ENCODE results near the gene IMP4. TPM values are rescaled to one million over a fixed set of nuclear protein-coding genes. Genes with fewer than 3 reads are reported as not detected.
A peak's percentile ranks its signal among the peaks of the same experiment; 100 is the strongest.

Gene IMP4
- total and polyA plus RNA-seq, 2 of the 4 experiments (the other 2 are of a cell fraction), result 154 to 169 TPM

GRCh38 chr2:130370490-130370889, 27.8 kb downstream of the IMP4 start:
- no peaks in the 10 kb centered on the region; the same call in 1 of the 2 replicates for H4K20me1 ChIP-seq (ENCODE audit: insufficient read depth, low read length)
- peaks cover 10% of the 10 kb centered on the region; the same call in 1 of the 2 replicates for H3K4me1 ChIP-seq (ENCODE audit: control insufficient read depth, insufficient read depth, low read length)
- H3K4me3 ChIP-seq (ENCODE audit: insufficient read depth, low read depth, low read length), result no peak overlapping the region
- H2BK15ac ChIP-seq (ENCODE audit: low read depth, low read length), result no peak overlapping the region
- 98% methylated on average over 8 of the region's 9 CpGs; no CpG with 5 or more reads in 1 of the 2 experiments for WGBS, 2 experiments (ENCODE audit: extremely low coverage in 2 of 2, insufficient read length in 1 of 2)
- DNase-seq (no peak), ATAC-seq (ENCODE audit: low read depth) (no peak)
- dilution Hi-C loops (cut with HindIII; ENCODE audit: low sequenced_read_pairs, unreplicated experiment) (no loop called here), intact Hi-C loops (cut with micrococcal nuclease) (no loop called here), in situ Hi-C loops (cut with MboI; ENCODE audit: low sequenced_read_pairs) (loop anchor here (25.0 kb wide), 1 partner anchor 742 kb away; the partner anchor contains the start of gene PLEKHB2)
- no peak overlapping the region for H2AK5ac ChIP-seq (ENCODE audit: low read depth, low read length)
- H3K23ac ChIP-seq (ENCODE audit: low read depth, low read length), result no peak overlapping the region
- CTCF ChIA-PET, result no interaction called here
- peak overlapping the region; percentile 47 for H2AK9ac ChIP-seq (replicated peaks; ENCODE audit: low read depth, low read length, poor library complexity)
- no peak overlapping the region for H3K27ac ChIP-seq (ENCODE audit: insufficient read depth, low read length)
- no peak overlapping the region for H3K56ac ChIP-seq (ENCODE audit: extremely low read depth, insufficient read depth, low read length)
- no peak overlapping the region for H3K4me2 ChIP-seq (ENCODE audit: low read depth, low read length)
- H4K91ac ChIP-seq (ENCODE audit: insufficient read depth, low read depth, low read length), result no peak overlapping the region
- no peak overlapping the region for H4K5ac ChIP-seq (ENCODE audit: low read depth, low read length)
- POLR2A ChIA-PET (ENCODE audit: unreplicated experiment), result no interaction called here
- H2AFZ ChIP-seq (replicated peaks; ENCODE audit: low read length, poor library complexity), result no peak overlapping the region
- H3K79me1 ChIP-seq (ENCODE audit: low read depth in 1 of 2, low read length in 2 of 2), result peaks cover 19 to 48% of the 10 kb centered on the region in 2 experiments
- no peaks in the 10 kb centered on the region for H3K27me3 ChIP-seq (ENCODE audit: control insufficient read depth, insufficient read depth, low read length)
- H2BK20ac ChIP-seq (ENCODE audit: low read depth, low read length), result no peak overlapping the region
- H3K9me1 ChIP-seq (ENCODE audit: insufficient read depth, low read length), result peaks cover 13% of the 10 kb centered on the region
- no peak overlapping the region for H3K9ac ChIP-seq (ENCODE audit: low read depth, low read length)
- BruUV-seq (replicated peaks), result no TSS peak
- no peak overlapping the region for H3K4ac ChIP-seq (ENCODE audit: low read depth, low read length)
- no peaks in the 10 kb centered on the region for H3K9me3 ChIP-seq (ENCODE audit: control insufficient read depth, insufficient read depth, low read length)
- H3K36me3 ChIP-seq (ENCODE audit: control insufficient read depth, insufficient read depth, low read length), result peaks cover 6% of the 10 kb centered on the region; the same call in 1 of the 2 replicates
- TF ChIP-seq MAFK (IDR thresholded peaks at IDR 0.05; ENCODE audit: low read depth, low read length), result no peak
- TF ChIP-seq RAD21 (IDR thresholded peaks at IDR 0.05; ENCODE audit: low read length), result no peak
- TF ChIP-seq BHLHE40 (IDR thresholded peaks at IDR 0.05; ENCODE audit: low read depth, low read length), result no peak
- no peak for TF ChIP-seq ELK1 (IDR thresholded peaks at IDR 0.05; ENCODE audit: borderline replicate concordance, low read depth, low read length)
- TF ChIP-seq CHD1 (IDR thresholded peaks at IDR 0.05; ENCODE audit: low read depth, low read length), result no peak
- no peak for TF ChIP-seq SMC3 (IDR thresholded peaks at IDR 0.05; ENCODE audit: low read depth, low read length)
- no peak for TF ChIP-seq MAZ (IDR thresholded peaks at IDR 0.05; ENCODE audit: borderline replicate concordance, low read depth, low read length)
- no peak for TF ChIP-seq MXI1 (IDR thresholded peaks at IDR 0.05; ENCODE audit: borderline replicate concordance, low read depth, low read length)
- no peak for TF ChIP-seq POLR2A (IDR thresholded peaks at IDR 0.05; ENCODE audit: low read depth, low read length)
- H2BK5ac ChIP-seq (ENCODE audit: low read depth, low read length, poor library complexity, severe bottlenecking), result no peak overlapping the region
- no peak overlapping the region for H4K8ac ChIP-seq (ENCODE audit: low read depth in 2 of 2, low read length in 2 of 2)
- no peak overlapping the region for H3K14ac ChIP-seq (replicated peaks; ENCODE audit: low read depth, low read length)
- H3K18ac ChIP-seq (ENCODE audit: low read depth, low read length), result no peak overlapping the region
- H2BK120ac ChIP-seq (ENCODE audit: low read depth, low read length), result no peak overlapping the region
